ENCODE data around the gene ELK3.
"Not testable (repeated sequence)": the region's sequence is repeated elsewhere in the genome, so short reads cannot be mapped to it uniquely, and the experiment has no call there.

The ELK3 gene

GRCh38 chr12:96305665-96306064 lies 111.5 kb downstream of the ELK3 start:
- no peak for DNase-seq (ENCODE audit: low spot score)

GRCh38 chr12:96308881-96309280 lies 114.7 kb downstream of the ELK3 start:
- no peak for DNase-seq (ENCODE audit: low spot score)

DNA sequence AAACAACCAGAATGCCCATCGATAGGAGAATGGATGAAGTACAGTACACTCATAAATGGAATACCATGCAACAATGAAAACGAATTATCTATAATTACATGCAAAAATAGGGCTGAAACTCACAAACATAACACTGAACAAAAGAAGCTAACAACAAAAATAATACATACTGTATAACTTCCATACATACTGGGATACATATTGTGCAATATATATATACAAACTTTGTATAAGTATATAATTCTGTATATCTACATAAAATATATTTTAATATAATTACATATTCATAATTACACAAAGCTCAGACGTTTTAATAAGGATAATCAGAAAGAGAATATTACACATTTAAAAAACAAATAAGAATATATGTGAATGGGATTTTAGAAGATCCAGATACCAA lies 115.9 kb downstream of the ELK3 start:
- no peak for DNase-seq (ENCODE audit: low spot score)

DNA sequence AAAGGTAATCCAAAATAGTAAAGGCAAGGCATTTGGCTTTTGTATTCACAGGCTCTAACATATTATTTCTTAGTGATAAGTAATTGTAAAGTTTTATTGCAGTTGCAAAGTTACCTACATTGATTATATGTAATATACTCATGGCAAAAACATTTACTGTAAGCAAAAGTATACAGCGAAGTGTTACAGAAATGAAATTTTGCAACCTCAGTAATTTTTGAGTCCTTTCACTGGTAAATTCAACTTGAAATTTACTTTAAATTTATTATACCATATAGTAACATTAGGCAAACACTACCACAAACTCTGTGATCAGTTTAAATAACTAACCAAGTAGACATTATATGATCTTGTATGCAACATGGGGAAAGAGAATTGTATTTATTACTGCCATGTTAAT lies 117.0 kb downstream of the ELK3 start:
- DNase-seq (ENCODE audit: low spot score): no peak

GRCh38 chr12:96313606-96314005 lies 119.4 kb downstream of the ELK3 start:
- DNase-seq (ENCODE audit: low spot score): no peak

GRCh38 chr12:96314723-96315122 lies 120.5 kb downstream of the ELK3 start:
- peak; percentile 22 for DNase-seq (ENCODE audit: low spot score)

DNA sequence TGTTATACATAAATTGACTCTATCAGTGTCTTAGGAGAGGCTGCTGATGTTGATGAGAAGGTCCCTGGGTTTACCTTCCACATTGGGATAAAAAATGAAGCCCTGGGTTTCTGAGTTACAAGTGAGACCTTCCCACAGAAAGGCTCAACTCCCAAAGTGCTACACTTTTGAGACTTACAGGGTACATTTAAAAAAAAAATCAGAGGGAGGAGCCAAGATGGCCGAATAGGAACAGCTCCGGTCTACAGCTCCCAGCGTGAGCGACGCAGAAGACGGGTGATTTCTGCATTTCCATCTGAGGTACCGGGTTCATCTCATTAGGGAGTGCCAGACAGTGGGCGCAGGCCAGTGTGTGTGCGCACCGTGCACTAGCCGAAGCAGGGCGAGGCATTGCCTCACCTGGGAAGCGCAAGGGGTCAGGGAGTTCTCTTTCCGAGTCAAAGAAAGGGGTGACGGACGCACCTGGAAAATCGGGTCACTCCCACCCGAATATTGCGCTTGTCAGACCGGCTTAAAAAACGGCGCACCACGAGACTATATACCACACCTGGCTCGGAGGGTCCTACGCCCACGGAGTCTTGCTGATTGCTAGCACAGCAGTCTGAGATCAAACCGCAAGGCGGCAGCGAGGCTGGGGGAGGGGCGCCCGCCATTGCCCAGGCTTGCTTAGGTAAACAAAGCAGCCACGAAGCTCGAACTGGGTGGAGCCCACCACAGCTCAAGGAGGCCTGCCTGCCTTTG lies 121.7 kb downstream of the ELK3 start:
- peak; percentile 48 for DNase-seq (ENCODE audit: low spot score)

- DNase-seq (ENCODE audit: low spot score): not testable (repeated sequence)
Measured at GRCh38 chr12:96317801-96318200, 123.6 kb downstream of the ELK3 start.
